Mesendoderm (in vitro differentiated cells): Measurements from ENCODE around the gene VPS18.

Experiments
- DNase-seq: peaks from one replicate; pipeline ENCODE4 v3.0.0; 2013
- H2AK5ac ChIP-seq: 2 replicates; pipeline ENCODE4 v1.6.1; 2013; ENCODE audit warnings: low read length, inconsistent platforms
- H2BK120ac ChIP-seq: 2 replicates; pipeline ENCODE4 v1.6.1; 2013; ENCODE audit warnings: low read depth, mild to moderate bottlenecking, low read length, moderate library complexity, mixed read lengths
- H2BK15ac ChIP-seq: replicated peaks from 2 replicates; pipeline ENCODE4 v1.6.1; 2013; ENCODE audit warnings: low read depth, mild to moderate bottlenecking, moderate library complexity
- H2BK5ac ChIP-seq: 2 replicates; pipeline ENCODE4 v1.6.1; 2013; ENCODE audit warnings: low read length, inconsistent platforms
- H3K18ac ChIP-seq: 2 replicates; pipeline ENCODE4 v1.6.1; 2013; ENCODE audit warnings: mild to moderate bottlenecking, low read length, mixed read lengths
- H3K23ac ChIP-seq: one replicate; pipeline ENCODE4 v1.6.1; 2013; ENCODE audit warnings: low read length
- H3K27ac ChIP-seq: 2 replicates; pipeline ENCODE4 v1.5.1; 2013; ENCODE audit warnings: low read depth, mild to moderate bottlenecking, inconsistent platforms, low read length, moderate library complexity
- H3K27me3 ChIP-seq: 2 replicates; pipeline ENCODE4 v1.6.1; 2013; ENCODE audit warnings: low read length, control low read depth, mild to moderate bottlenecking, inconsistent platforms; ENCODE audit not compliant: insufficient read depth, poor library complexity
- H3K36me3 ChIP-seq: 2 replicates; pipeline ENCODE4 v1.6.1; 2013; ENCODE audit warnings: low read length, inconsistent platforms; ENCODE audit not compliant: control insufficient read depth, insufficient read depth
- H3K4ac ChIP-seq: one replicate; pipeline ENCODE4 v1.6.1; 2013; ENCODE audit warnings: low read depth, mild to moderate bottlenecking, low read length, moderate library complexity
- H3K4me1 ChIP-seq: 2 replicates; pipeline ENCODE4 v1.6.1; 2013; ENCODE audit warnings: low read depth, low read length, inconsistent platforms; ENCODE audit not compliant: control insufficient read depth
- H3K4me2 ChIP-seq: 2 replicates; pipeline ENCODE4 v1.6.1; 2013; ENCODE audit warnings: low read length
- H3K4me3 ChIP-seq: 2 replicates; pipeline ENCODE4 v1.5.1; 2013; ENCODE audit warnings: mild to moderate bottlenecking, low read length
- H3K56ac ChIP-seq: one replicate; pipeline ENCODE4 v1.6.1; 2013; ENCODE audit warnings: low read length
- H3K79me1 ChIP-seq: 2 replicates; pipeline ENCODE4 v1.6.1; 2013; ENCODE audit warnings: low read length, inconsistent platforms
- H3K79me2 ChIP-seq: 2 replicates; pipeline ENCODE4 v1.6.1; 2013; ENCODE audit warnings: mild to moderate bottlenecking, low read length; ENCODE audit not compliant: control insufficient read depth, insufficient read depth
- H3K9ac ChIP-seq: 2 replicates; pipeline ENCODE4 v1.6.1; 2013; ENCODE audit warnings: low read length, inconsistent platforms
- H4K5ac ChIP-seq: one replicate; pipeline ENCODE4 v1.6.1; 2013; ENCODE audit warnings: low read length
- H4K8ac ChIP-seq: one replicate; pipeline ENCODE4 v1.6.1; 2013; ENCODE audit warnings: low read depth, mild to moderate bottlenecking, control low read depth, low read length, moderate library complexity
- WGBS: extraction: QIAGEN DNeasy Blood & Tissue Kit; methylation state at CpG from one replicate; pipeline ENCODE4 v1.1.7; 2013; ENCODE audit warnings: low lambda C conversion rate, missing lambda C conversion rate; ENCODE audit not compliant: insufficient coverage; ENCODE audit errors: extremely low coverage; 5-methylcytosine and 5-hydroxymethylcytosine counted together

Gene VPS18

GRCh38 chr15:40900256-40901052 is 6.2 kb downstream of the VPS18 start:
- Histone ChIP-seq H3K18ac (no peak overlapping the region), H3K27me3 (no peaks in the 10 kb centered on the region), H3K56ac (no peak overlapping the region), H3K4ac (no peak overlapping the region), H3K36me3 (peaks cover 18% of the 10 kb centered on the region), H2AK5ac (no peak overlapping the region), H3K23ac (no peak overlapping the region), H4K8ac (no peak overlapping the region), H3K27ac (no peak overlapping the region), H3K9ac (no peak overlapping the region), H4K5ac (no peak overlapping the region), H3K4me1 (no peaks in the 10 kb centered on the region), H2BK120ac (no peak overlapping the region), H3K4me2 (no peak overlapping the region), H3K79me1 (peaks cover 8% of the 10 kb centered on the region), H2BK5ac (no peak overlapping the region), H3K4me3 (no peak overlapping the region), H3K79me2 (peaks cover 3% of the 10 kb centered on the region), H2BK15ac (no peak overlapping the region)
- WGBS, result no CpG with 5 or more reads among the region's 36 CpGs
- no peak for DNase-seq

GRCh38 chr15:40901053-40901443 is 6.8 kb downstream of the VPS18 start:
- no peak overlapping the region for H2AK5ac ChIP-seq
- no peak overlapping the region for H3K4me3 ChIP-seq
- H3K4ac ChIP-seq, result no peak overlapping the region
- no peaks in the 10 kb centered on the region for H3K79me2 ChIP-seq
- H3K56ac ChIP-seq, result no peak overlapping the region
- H3K79me1 ChIP-seq, result peaks cover 4% of the 10 kb centered on the region
- no peak overlapping the region for H4K5ac ChIP-seq
- no peak for DNase-seq
- H4K8ac ChIP-seq, result no peak overlapping the region
- no peak overlapping the region for H3K4me2 ChIP-seq
- WGBS, result no CpG with 5 or more reads among the region's 5 CpGs
- no peak overlapping the region for H2BK5ac ChIP-seq
- H3K27me3 ChIP-seq, result no peaks in the 10 kb centered on the region
- H3K27ac ChIP-seq, result no peak overlapping the region
- peaks cover 18% of the 10 kb centered on the region for H3K36me3 ChIP-seq
- H2BK120ac ChIP-seq, result no peak overlapping the region
- no peak overlapping the region for H3K9ac ChIP-seq
- H3K23ac ChIP-seq, result no peak overlapping the region
- H3K4me1 ChIP-seq, result no peaks in the 10 kb centered on the region
- no peak overlapping the region for H3K18ac ChIP-seq
- H2BK15ac ChIP-seq, result no peak overlapping the region

GRCh38 chr15:40902605-40903561 is 8.6 kb downstream of the VPS18 start:
- Histone ChIP-seq H2BK5ac (no peak overlapping the region), H3K9ac (no peak overlapping the region), H3K4ac (no peak overlapping the region), H2BK15ac (no peak overlapping the region), H4K5ac (no peak overlapping the region), H3K18ac (no peak overlapping the region), H3K4me3 (no peak overlapping the region), H4K8ac (no peak overlapping the region), H3K56ac (no peak overlapping the region), H3K79me1 (peaks cover 3% of the 10 kb centered on the region), H3K27me3 (no peaks in the 10 kb centered on the region), H2BK120ac (no peak overlapping the region), H3K4me2 (no peak overlapping the region), H3K36me3 (peaks cover 18% of the 10 kb centered on the region), H3K79me2 (no peaks in the 10 kb centered on the region), H3K23ac (no peak overlapping the region), H3K27ac (no peak overlapping the region), H3K4me1 (peaks cover 3% of the 10 kb centered on the region), H2AK5ac (no peak overlapping the region)
- no peak for DNase-seq
- no CpG with 5 or more reads among the region's 33 CpGs for WGBS

GRCh38 chr15:40904552-40905201 is 10.4 kb downstream of the VPS18 start:
- Histone ChIP-seq H3K18ac (no peak overlapping the region), H3K27me3 (no peaks in the 10 kb centered on the region), H3K23ac (no peak overlapping the region), H4K8ac (no peak overlapping the region), H3K79me2 (no peaks in the 10 kb centered on the region), H3K79me1 (peaks cover 3% of the 10 kb centered on the region), H2AK5ac (no peak overlapping the region), H3K27ac (no peak overlapping the region), H3K4me3 (no peak overlapping the region), H3K9ac (no peak overlapping the region), H3K4me2 (no peak overlapping the region), H3K56ac (no peak overlapping the region), H4K5ac (no peak overlapping the region), H3K4ac (no peak overlapping the region), H2BK15ac (no peak overlapping the region), H3K36me3 (peaks cover 12% of the 10 kb centered on the region), H2BK120ac (no peak overlapping the region), H3K4me1 (peaks cover 3% of the 10 kb centered on the region), H2BK5ac (no peak overlapping the region)
- no CpG with 5 or more reads among the region's 7 CpGs for WGBS
- DNase-seq, result no peak

- DNase-seq, result peak; percentile 92
- no peak overlapping the region for H3K23ac ChIP-seq
- no peak overlapping the region for H4K8ac ChIP-seq
- H3K27me3 ChIP-seq, result no peaks in the 10 kb centered on the region
- no peak overlapping the region for H3K27ac ChIP-seq
- no peaks in the 10 kb centered on the region for H3K79me1 ChIP-seq
- no peak overlapping the region for H3K4me3 ChIP-seq
- H3K79me2 ChIP-seq, result no peaks in the 10 kb centered on the region
- H3K4ac ChIP-seq, result no peak overlapping the region
- no peak overlapping the region for H3K18ac ChIP-seq
- peak overlapping the region; percentile 85 for H3K56ac ChIP-seq
- H3K4me1 ChIP-seq, result peaks cover 3% of the 10 kb centered on the region
- H3K9ac ChIP-seq, result peak overlapping the region; percentile 74
- H3K4me2 ChIP-seq, result peak overlapping the region; percentile 98
- peaks cover 4% of the 10 kb centered on the region for H3K36me3 ChIP-seq
- no peak overlapping the region for H2AK5ac ChIP-seq
- no peak overlapping the region for H2BK5ac ChIP-seq
- no peak overlapping the region for H2BK15ac ChIP-seq
- no CpG with 5 or more reads among the region's 36 CpGs for WGBS
- H2BK120ac ChIP-seq, result no peak overlapping the region
- H4K5ac ChIP-seq, result no peak overlapping the region
Observed at GRCh38 chr15:40906091-40906990, 12.1 kb downstream of the VPS18 start.
